K562 (cell line): Measurements from ENCODE around the gene TEX54. TPM values are rescaled to one million over a fixed set of nuclear protein-coding genes. Genes with fewer than 3 reads are reported as not detected.
A peak's percentile ranks its signal among the peaks of the same experiment; 100 is the strongest.

ENCODE experiments used
- BCL6 ChIP-seq: fragments of 250-450 bp; sonication (Bioruptor Pico); IDR thresholded peaks from 2 replicates; pipeline ENCODE4 v1.4.0; 2020
- C11orf30 ChIP-seq: fragments of 450-650 bp; IDR thresholded peaks from 2 replicates; pipeline ENCODE4 v1.6.1; 2016; ENCODE audit warnings: low read depth, mild to moderate bottlenecking
- FOXK2 ChIP-seq, 2 experiments: fragments of 450-650 bp; IDR thresholded peaks in 1 of 2; conservative IDR thresholded peaks in 1 of 2; 2 replicates each; pipeline ENCODE4 v1.6.1; 2016; ENCODE audit warnings: low read depth in 2 of 2, mild to moderate bottlenecking in 1 of 2
- HES1 ChIP-seq: fragments of 450-650 bp; IDR thresholded peaks from 2 replicates; pipeline ENCODE4 v1.6.1; 2016; ENCODE audit warnings: low read depth, mild to moderate bottlenecking, moderate library complexity
- HNRNPLL ChIP-seq: fragments of 200-400 bp; formaldehyde crosslinking; IDR thresholded peaks from 2 replicates; pipeline ENCODE4 v1.6.1; 2017; ENCODE audit warnings: low read length, low read depth, mild to moderate bottlenecking; ENCODE audit not compliant: poor library complexity, severe bottlenecking
- HNRNPUL1 ChIP-seq: fragments of 200-400 bp; formaldehyde crosslinking; IDR thresholded peaks from 2 replicates; pipeline ENCODE4 v1.6.1; 2017; ENCODE audit warnings: low read length
- KLF13 ChIP-seq: fragments of 450-650 bp; IDR thresholded peaks from 2 replicates; pipeline ENCODE4 v1.6.1; 2016; ENCODE audit warnings: missing genetic modification characterization, low read depth, mild to moderate bottlenecking, missing compliant biosample characterization, moderate library complexity, borderline replicate concordance
- MXI1 ChIP-seq: IDR thresholded peaks from 2 replicates; pipeline ENCODE4 v1.6.1; 2011; ENCODE audit warnings: low read depth, mild to moderate bottlenecking, improper control_type of control experiment, low read length
- PHB2 ChIP-seq: fragments of 450-650 bp; IDR thresholded peaks from 2 replicates; pipeline ENCODE4 v1.6.1; 2017; ENCODE audit warnings: low read depth
- PPARD ChIP-seq: fragments of 250-450 bp; sonication (Bioruptor Pico); IDR thresholded peaks from 2 replicates; pipeline ENCODE4 v1.8.0; 2022; ENCODE audit warnings: inconsistent platforms, mild to moderate bottlenecking, moderate library complexity
- RBM25 ChIP-seq: fragments of 200-400 bp; formaldehyde crosslinking; IDR thresholded peaks from 2 replicates; pipeline ENCODE4 v1.6.1; 2018; ENCODE audit warnings: low read length, low read depth, moderate library complexity; ENCODE audit not compliant: severe bottlenecking
- WHSC1 ChIP-seq: IDR thresholded peaks from one replicate; pipeline ENCODE4 v1.6.1; 2012; ENCODE audit warnings: low read length, control low read depth, inconsistent platforms
- ZMIZ1 ChIP-seq, 2 experiments: fragments of 150-350 bp in 1 of 2; IDR thresholded peaks; 2 replicates each; pipeline ENCODE4 v1.6.1; 2012 to 2016; ENCODE audit warnings: low read depth in 2 of 2, low read length in 2 of 2, mild to moderate bottlenecking in 1 of 2, moderate library complexity in 1 of 2
- ZNF79 ChIP-seq: fragments of 250-450 bp; sonication (Bioruptor Pico); IDR thresholded peaks from 2 replicates; pipeline ENCODE4 v1.4.0; 2020; ENCODE audit warnings: low read depth, mild to moderate bottlenecking, moderate library complexity
- polyA plus RNA-seq, 8 experiments: library from polyadenylated mRNA; depleted of rRNA in 4 of 8; stranded (reverse) in 5 of 8; unstranded in 3 of 8; fragments of >200 nt; fragmentation: Nextera tagmentation in 2 of 8; fragmentation: Illumina TruSeq in 1 of 8; extraction: Ambion mirVana in 2 of 8; extraction: Trizol in 1 of 8; gene quantifications; 2 replicates each; pipeline versions ENCODE4 v1.2.1 to v1.2.3, GENCODE V29; 2011 to 2014; ENCODE audit warnings: inconsistent platforms in 1 of 8, missing spikeins in 1 of 8
- total RNA-seq, 7 experiments: library from RNA; depleted of rRNA in 6 of 7; stranded (reverse); fragments of >200 nt in 6 of 7; fragmentation: Illumina TruSeq in 2 of 7; extraction: Trizol in 2 of 7; gene quantifications; 2 replicates each; pipeline versions ENCODE4 v1.2.1 to v1.2.3, GENCODE V29; 2011 to 2021; ENCODE audit warnings: low replicate concordance in 1 of 7
- TF ChIP-seq, protein P1 (sequence below): sonication (generic); formaldehyde crosslinking; IDR thresholded peaks from 2 replicates; pipeline ENCODE4 v1.8.1; 2023; ENCODE audit warnings: mild to moderate bottlenecking, missing genetic modification reagents
- TF ChIP-seq, protein P2 (sequence below): fragments of 200-400 bp; formaldehyde crosslinking; IDR thresholded peaks from 2 replicates; pipeline ENCODE4 v1.6.1; 2017; ENCODE audit warnings: mild to moderate bottlenecking, low read depth, low read length, moderate library complexity
- TF ChIP-seq, protein P3 (sequence below): sonication (generic); formaldehyde crosslinking; IDR thresholded peaks from 2 replicates; pipeline ENCODE4 v1.8.0; 2022; ENCODE audit warnings: missing genetic modification reagents, mild to moderate bottlenecking, moderate library complexity, borderline replicate concordance

Gene TEX54
- total and polyA plus RNA-seq, 9 of the 15 experiments (the other 6 are each of a cell fraction or from before 2014, with no cell fraction given): not detected

DNA sequence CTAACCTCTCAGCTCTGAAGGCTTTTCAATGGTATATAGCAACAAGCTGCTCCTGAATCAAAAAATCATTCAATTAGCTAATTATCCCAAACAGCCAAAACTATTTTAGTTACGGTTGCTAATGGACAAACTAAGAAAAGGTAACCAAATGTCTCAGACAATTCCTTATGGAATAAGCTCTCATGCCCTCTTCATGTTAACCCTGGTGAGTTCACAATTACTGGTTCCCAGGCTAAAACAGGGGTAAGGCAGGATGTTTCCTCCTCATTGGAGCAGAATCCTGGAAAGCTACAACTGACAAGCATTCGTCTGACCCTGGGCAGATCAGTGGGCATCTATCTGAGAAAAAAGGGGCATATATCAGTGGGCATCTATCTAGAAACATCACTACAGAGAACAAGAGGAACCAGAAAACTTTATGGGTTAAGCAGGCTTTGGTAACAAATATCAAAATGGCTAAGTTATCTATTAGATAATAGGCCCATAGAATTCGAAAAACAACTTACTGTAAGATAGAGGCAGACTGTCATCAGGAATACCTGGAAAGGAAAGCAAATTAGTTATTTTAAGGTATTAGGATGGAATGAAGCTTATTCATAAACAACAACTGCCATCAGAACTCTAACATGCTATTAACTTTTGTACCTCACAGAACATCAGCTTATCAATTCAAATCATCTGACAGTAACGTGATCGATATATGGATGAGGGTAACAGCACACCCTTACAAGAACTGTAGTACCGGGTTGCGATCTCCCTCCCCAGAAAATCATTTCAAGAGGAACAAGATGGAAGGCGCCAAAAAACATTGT is 21.6 kb upstream of the TEX54 start (continued):
- TF ChIP-seq, protein P1, sequence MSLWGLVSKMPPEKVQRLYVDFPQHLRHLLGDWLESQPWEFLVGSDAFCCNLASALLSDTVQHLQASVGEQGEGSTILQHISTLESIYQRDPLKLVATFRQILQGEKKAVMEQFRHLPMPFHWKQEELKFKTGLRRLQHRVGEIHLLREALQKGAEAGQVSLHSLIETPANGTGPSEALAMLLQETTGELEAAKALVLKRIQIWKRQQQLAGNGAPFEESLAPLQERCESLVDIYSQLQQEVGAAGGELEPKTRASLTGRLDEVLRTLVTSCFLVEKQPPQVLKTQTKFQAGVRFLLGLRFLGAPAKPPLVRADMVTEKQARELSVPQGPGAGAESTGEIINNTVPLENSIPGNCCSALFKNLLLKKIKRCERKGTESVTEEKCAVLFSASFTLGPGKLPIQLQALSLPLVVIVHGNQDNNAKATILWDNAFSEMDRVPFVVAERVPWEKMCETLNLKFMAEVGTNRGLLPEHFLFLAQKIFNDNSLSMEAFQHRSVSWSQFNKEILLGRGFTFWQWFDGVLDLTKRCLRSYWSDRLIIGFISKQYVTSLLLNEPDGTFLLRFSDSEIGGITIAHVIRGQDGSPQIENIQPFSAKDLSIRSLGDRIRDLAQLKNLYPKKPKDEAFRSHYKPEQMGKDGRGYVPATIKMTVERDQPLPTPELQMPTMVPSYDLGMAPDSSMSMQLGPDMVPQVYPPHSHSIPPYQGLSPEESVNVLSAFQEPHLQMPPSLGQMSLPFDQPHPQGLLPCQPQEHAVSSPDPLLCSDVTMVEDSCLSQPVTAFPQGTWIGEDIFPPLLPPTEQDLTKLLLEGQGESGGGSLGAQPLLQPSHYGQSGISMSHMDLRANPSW: no peak
- TF ChIP-seq MXI1 (peak; percentile 61; the same call in 1 of the 2 replicates), BCL6 (CRISPR knock-in tag) (no peak), ZNF79 (CRISPR knock-in tag) (no peak), C11orf30 (no peak), WHSC1 (no peak), HES1 (no peak), PHB2 (no peak), HNRNPUL1 (peak; percentile 60; the same call in 1 of the 2 replicates), PPARD (CRISPR knock-in tag) (no peak), FOXK2 (conservative IDR thresholded peaks at IDR 0.05 in 1 of 2, IDR thresholded peaks at IDR 0.05 in 1 of 2; ENCODE audit: low read depth in 2 of 2) (no peak), KLF13 (tag) (no peak), RBM25 (no peak), HNRNPLL (no peak), ZMIZ1 (IDR thresholded peaks at IDR 0.05; ENCODE audit: low read depth in 2 of 2, low read length in 2 of 2) (no peak)
- TF ChIP-seq, protein P2, sequence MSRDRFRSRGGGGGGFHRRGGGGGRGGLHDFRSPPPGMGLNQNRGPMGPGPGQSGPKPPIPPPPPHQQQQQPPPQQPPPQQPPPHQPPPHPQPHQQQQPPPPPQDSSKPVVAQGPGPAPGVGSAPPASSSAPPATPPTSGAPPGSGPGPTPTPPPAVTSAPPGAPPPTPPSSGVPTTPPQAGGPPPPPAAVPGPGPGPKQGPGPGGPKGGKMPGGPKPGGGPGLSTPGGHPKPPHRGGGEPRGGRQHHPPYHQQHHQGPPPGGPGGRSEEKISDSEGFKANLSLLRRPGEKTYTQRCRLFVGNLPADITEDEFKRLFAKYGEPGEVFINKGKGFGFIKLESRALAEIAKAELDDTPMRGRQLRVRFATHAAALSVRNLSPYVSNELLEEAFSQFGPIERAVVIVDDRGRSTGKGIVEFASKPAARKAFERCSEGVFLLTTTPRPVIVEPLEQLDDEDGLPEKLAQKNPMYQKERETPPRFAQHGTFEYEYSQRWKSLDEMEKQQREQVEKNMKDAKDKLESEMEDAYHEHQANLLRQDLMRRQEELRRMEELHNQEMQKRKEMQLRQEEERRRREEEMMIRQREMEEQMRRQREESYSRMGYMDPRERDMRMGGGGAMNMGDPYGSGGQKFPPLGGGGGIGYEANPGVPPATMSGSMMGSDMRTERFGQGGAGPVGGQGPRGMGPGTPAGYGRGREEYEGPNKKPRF: no peak
- TF ChIP-seq, protein P3, sequence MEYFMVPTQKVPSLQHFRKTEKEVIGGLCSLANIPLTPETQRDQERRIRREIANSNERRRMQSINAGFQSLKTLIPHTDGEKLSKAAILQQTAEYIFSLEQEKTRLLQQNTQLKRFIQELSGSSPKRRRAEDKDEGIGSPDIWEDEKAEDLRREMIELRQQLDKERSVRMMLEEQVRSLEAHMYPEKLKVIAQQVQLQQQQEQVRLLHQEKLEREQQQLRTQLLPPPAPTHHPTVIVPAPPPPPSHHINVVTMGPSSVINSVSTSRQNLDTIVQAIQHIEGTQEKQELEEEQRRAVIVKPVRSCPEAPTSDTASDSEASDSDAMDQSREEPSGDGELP (CRISPR knock-in tag): no peak
